HG03521 (cell line): ENCODE measurements around the gene LHPP.

Experiments
- ATAC-seq: cut with Tn5 transposase; IDR thresholded peaks from one replicate; pipeline ENCODE4 v1.9.1; 2021; ENCODE audit warnings: mild to moderate bottlenecking, moderate library complexity; ENCODE audit not compliant: unreplicated experiment

LHPP gene

DNA sequence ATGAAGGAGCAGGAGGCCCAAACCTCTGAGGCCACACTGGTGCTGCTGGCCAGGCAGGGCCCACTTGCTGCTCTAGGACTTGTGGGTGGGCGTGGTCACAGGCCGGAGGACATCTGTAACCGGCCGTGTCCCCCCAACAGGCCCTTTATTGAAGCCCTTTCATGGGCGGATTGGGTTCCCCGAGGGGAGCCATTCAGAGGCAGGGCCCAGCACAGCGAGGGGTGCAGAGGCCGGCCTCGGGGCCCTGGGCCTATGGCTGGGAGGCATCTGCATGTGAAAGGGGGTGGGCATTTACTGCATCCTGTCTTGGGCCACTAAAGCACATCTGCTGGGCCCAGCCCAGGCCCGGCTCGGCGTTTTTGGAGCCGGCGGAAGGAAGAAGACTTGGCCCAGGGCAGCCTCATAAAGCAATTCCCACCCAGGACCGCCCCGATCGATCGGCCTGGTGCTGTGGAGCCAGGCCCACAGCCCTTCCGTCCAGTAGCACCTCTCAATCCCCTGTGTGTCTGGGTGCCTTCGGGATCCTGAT is 8.4 kb downstream of the LHPP start:
- ATAC-seq = no peak

DNA sequence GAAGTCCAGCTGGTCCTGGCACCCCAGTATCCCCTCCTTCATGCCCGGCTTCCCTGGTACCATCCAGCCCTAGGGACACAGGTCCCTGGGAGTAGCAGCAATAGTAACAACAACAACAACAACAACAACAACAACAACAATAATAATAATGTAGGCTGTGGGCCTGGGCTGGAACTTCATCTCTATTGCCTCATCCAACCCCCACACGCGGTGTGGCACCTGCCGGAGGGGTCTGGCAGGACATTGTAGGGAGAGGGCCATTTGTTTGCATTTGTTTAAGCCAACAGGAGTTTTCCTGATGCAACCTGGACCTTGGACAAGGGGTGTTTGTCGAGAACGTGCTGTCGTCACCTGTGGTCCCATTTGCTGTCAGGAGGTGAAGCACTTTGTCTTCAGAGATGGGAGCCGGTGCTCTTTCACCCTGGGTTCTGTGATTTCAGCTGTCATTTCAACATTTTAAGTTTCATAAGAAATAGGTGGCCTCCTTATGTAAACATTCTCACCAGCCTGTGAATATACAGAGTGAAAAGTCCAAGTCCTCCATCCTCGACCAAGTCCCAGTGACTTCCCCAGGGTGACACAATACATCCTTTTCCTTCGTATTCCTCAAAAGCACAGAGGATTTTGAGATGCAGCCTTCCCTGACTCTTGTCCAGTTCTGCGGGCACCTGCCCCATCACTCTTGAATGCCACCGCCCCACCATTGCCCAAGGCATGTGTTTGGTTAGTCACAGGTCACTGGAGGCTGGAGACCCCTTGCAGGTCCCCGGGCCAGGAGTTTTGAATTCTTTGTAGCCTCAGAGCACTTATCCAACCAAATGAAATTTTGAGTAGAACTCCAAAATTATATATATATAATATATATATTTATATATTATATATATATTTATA is 9.2 kb downstream of the LHPP start:
- no peak for ATAC-seq

DNA sequence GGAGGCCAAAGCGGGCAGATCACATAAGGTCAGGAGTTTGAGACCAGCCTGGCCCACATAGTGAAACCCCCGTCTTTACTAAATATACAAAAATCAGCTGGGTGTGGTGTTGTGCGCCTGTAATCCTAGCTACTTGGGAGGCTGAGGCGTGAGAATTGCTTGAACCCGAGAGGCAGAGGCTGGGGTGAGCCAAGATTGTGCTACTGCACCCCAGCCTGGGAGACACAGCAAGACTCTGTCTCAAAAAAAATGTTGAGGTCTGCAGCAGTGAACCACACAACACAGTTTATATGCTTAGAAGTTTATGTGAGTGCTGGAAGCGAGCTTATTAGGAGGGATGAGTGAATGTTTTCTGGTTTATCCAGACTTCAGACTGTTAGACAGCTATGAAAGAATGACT is 10.4 kb downstream of the LHPP start:
- ATAC-seq = no peak

DNA sequence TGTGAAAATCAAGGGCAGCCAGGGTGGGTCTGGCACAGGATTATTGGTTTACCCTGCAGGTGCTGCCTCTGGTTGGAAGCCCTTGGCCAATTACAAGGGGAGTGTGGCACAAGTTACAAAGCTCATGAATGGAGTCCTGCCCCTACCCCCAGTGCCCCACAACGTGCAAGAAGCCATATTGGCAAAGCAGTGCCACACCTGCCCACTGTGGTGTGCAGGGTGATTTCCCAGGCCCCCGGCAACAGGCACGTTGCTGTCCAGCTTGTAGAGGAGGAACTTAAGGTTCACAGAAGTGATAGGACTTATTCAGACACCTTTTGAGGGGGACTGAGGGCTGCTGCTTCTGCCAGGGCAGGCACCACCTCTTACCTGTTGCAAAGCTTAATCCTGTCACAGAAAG is 11.4 kb downstream of the LHPP start:
- ATAC-seq = no peak

DNA sequence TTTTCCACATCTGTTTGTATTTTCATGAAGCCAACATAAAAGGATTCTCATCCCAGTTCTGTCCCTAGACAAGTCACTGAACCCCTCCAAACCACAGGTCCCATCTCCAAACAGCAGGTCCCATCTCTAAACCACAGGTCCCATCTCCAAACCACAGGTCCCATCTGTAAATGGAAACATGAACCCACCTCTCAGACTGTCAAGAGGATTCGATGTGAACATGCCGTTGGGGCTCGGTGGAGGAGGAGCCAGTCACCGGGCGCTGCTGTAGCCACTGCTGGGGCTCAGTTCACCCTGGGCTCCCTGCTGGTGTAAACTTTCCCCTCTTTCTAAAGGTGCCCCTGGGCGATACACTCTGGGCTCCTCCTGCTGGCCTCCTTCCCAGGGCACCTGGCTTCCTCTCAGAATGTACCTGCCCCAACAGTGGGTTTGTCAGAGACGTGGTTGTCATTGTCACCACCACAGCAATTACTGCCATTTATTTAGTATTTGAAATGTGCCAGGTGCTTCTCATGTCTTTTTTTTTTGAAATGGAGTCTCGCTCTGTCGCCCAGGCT is 13.0 kb downstream of the LHPP start:
- no peak for ATAC-seq

DNA sequence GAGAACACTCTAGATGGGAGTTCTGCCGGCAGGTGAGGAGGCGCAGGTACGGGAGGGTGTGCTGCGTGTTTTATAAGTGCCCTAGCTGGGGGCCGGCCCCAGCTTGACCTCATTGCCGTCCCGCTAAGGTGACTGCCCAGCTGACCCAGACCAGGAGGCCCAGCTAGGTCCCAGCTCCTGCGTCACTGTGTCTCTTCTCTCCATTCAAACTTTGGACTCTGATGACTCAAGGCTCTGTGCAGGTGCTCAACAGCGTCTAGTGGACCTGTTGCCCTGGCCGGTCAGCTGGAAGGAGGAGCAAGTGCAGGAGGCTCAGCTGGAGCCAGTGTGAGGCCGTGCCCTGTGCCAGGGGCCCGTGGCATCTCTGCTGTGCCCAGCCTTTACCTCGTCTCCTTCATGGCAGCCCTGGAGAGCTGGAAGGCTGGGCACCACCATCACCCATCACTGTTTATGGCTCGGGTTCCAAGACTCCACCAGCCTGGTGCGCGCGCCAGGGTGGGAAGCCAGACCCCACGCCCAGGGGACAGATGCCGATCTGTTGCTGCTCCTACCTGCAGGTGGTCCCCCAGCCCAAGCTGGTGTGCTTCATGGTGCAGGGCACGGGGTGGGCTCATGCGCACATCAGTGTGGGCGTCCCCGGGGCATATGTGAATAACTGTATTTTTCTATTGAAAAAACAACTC is 14.6 kb downstream of the LHPP start:
- ATAC-seq = no peak

DNA sequence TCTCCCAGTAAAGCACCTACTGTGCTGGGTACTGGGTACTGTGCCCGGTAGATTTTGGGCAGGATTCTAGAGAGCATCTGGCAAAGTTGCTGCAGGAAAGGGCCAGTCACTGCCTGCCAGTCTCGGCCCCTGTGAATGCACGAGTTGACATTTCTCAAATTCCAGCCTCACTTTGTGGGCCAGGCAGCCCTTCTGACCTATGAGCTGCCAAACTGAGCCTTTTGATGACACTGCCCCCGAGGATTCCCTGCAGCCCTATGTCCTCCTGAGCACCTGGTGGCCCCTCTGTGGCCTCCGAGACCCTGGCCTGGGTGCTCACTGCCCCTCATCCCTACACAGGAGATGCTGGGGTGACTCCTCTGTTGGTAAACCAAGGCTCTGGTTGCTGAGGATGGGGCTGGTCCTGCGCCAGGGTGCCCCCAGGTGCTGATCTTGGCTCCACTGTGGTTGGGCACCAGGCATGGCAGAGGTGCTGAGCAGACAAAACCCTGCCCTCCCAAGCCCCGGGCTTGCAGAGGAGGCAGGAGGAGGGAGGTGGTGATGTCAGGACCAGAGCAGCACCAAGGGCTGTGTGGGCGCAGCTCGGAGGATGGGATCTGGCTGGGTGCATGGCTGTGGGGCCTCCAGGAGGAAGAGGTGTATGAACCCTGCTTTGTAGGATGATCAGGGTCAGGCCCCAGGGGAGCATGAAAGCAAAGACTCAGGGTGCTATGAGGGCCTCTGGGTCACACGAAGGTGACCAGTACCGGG is 16.2 kb downstream of the LHPP start:
- no peak for ATAC-seq

DNA sequence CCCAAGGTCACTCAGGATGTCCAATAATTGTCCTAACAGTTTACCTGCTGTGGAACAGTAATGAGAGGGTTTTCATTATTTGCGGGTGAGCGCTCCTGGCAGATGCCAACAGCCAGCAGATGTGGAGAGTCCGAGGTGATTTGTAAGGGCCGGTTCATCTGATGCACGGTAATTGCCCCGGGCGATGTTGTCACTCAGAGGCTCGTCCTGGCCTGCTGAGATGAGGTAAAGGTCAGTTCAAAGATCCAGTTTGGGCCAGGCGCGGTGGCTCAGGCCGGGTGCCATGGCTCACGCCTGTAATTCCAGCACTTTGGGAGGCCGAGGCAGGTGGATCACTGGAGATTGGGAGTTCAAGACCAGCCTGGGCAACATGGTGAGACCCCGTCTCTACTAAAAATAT is 16.9 kb downstream of the LHPP start:
- no peak for ATAC-seq

DNA sequence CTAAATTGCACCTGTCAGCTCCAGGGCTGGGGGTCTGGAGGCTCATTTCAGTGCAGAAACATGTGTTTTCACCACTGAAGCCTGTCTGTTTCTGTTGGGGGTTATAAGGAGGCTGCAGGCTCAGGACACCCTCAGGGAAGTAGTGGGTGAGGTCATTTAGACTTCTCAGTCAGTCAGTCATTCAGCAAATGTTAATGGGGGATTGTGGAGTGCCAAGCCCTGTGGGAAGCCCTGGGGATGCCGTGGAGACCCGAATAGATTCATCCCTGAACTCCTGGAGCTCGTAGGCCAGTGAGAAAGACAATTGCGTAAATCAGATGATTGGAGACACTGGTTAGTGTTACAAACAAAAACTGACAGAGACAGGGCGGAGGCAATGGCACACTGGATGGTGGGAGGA is 19.2 kb downstream of the LHPP start:
- no peak for ATAC-seq

DNA sequence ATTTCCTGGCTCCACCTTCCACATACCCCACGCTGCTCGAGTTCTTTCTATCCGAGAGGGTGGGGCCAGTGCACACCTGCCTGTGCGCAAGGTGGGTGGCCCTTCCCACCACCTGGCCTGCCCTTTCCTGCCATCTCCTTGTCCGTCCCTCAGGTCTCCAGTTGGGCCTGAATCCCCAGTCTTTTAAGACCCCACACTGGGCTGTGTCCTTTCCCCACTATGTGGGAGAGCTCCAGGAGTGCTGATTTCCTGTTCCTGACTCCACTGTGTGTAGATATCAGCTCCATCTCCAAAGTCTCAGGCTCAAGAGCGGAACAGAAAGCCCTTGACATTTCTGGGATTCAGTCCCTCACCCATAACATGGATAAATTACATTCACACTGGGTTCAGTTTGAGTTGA is 20.1 kb downstream of the LHPP start:
- ATAC-seq = no peak

DNA sequence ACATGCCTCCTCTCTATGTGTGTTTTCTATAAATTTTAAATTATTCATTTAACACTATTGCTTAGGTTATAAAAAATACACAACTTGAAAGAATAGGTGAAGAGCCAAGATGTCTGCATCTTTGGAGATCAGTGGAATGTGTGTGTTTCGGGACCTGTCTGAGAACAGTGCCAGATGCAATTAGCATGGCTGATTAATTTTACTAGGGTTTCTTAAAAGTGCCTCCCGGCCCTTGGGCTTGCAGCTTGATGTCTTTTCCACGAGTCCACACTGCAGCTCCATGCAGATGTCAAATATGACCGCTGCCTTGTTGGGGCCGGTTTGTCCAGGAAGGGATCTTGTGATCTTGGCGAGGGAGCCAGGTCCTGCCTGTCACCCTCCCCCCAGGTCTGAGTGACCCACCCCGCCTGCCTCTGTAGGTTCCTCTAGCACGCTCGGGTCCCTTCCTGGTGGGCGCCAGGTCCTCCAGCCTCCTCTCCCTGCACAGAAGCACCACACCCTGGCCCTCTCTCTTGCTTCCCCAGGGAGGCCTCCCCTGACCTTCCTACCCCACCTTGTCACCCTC is 20.7 kb downstream of the LHPP start:
- ATAC-seq = no peak

DNA sequence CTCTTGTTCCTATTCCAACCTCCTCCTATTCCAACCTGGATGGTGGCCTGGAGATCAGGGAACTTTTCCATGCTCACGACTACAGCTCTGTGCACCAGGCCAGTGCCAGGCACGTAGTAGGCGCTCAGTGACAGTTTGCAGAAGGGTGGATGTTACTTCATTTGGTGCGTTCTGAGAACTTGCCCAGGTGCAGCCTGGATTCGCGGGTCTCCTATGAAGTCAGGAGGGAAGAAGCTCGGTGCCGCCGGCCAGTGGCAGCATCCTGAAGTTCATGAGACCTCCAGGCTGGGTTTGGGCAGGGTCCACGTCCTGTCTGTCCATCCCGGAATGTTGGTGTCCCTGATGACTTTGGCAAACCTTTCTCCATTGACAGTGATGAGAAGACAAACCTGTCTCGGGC is 21.3 kb downstream of the LHPP start:
- no peak for ATAC-seq

DNA sequence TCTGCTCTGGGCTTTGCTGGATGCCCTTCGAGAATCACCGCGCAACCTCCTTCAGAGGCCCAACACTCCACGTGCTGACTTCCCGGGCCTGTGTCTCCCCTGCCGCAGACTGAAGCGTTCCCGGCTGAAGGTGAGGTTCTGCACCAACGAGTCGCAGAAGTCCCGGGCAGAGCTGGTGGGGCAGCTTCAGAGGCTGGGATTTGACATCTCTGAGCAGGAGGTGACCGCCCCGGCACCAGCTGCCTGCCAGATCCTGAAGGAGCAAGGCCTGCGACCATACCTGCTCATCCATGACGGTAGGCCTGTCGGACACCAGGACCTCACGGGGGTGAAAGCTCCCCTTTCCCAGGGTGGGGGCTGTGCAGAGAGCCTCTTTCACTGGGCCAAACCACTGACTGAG is 22.4 kb downstream of the LHPP start:
- ATAC-seq = no peak

DNA sequence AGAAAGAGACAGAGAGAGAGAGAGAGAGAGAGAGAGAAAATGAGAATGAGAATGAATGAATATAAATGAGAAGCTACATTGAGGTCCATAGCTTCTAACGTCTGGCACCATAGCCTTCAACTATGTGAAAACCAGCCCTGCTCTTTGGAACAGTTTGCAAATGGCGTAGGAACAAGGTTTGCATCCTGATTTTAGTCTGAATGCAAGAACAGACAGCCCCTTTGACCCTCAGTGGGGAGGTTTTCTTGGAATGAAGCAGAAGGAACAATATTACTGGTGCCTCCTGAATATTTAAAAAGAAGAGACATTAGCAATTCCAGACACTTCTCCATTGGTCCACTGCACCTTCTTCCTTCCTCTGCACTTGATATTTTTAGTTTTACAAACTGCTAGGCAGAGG is 23.0 kb downstream of the LHPP start:
- no peak for ATAC-seq

DNA sequence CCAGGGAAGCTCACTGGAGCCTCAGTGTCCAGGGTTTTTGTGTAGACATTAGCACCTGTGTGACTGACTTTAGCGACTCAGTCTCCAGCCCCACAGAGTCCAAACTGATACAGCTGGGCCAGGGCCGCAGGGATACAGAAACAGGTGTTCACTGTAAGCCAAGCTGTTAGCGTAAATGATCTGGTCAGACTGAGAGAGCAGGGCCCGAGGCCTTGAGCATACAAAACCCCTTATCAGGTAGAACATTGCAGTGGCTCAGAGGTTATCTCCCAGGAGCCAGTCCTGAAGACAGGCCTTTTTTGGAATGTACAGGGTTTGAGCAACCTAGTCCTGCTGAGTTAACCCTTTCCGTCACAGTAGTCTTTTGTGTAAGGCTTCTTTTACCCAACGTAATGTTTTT is 25.0 kb downstream of the LHPP start:
- ATAC-seq = no peak

DNA sequence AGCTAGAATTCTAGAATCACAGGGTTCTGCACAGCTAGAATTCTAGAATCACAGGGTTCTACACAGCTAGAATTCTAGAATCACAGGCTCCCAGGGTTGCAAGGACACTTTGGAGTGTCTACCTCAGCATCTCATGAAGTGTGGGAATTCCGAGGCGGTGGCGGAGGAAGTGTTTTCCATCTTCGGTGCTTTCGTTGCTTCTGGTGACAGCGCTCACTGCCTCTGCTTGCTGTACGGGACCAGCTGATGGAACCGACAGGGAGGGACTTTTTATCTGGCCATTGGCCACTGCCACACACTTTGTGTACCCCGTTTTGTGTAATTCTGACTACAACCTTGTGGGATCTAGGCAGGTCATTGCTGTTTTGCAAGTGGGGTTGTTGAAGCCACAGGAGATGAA is 29.5 kb downstream of the LHPP start:
- no peak for ATAC-seq

DNA sequence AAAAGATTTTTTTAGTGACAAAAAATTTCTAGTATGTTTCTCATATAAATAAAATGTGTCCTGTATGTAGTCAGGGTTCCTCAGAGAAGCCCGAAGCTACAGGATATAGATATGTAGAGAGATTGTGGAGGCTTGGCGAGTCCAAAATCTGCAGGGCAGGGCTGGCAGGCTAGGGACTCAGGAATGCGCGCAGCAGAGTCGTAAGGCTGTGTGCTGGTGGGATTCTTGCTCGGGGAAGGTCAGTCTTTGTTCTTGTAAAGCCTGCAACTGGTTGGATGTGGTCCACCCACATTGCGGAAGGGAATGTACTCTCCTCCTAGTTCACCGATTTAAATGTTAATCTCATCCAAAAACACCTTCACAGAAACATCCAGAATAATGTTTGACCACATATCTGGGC is 30.6 kb downstream of the LHPP start:
- ATAC-seq = no peak

DNA sequence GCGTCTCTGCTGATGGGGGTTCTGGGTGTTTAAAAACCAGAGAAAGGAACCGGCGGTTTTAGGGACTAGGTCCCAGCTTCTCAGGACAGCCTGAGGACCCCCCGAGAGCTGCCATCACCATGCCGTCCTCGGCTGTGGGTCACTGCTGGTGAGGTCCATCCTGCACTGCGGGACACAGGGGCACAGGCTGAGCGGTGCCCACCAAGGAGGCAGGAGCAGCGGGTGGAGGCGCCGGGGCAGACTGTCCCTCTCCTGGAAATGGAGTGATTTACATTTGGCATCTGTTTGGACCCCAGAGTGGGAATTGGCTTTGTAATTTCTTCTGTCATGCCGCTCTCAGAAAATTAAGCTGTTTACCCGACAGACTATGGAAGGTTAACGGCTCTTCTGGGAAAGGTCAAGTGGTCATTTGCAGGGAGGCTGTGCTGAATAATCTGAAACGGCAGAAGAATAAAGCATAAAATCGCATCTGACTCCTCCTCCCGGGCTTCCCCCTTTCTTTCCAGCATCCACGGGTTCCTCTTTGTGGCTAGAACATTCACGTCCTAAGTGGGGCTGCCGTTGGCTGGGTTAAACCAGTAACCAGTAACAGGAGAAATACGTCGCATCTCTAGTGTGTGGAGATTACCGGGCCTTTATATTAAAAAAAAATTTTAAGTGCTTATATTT is 31.7 kb downstream of the LHPP start:
- no peak for ATAC-seq

DNA sequence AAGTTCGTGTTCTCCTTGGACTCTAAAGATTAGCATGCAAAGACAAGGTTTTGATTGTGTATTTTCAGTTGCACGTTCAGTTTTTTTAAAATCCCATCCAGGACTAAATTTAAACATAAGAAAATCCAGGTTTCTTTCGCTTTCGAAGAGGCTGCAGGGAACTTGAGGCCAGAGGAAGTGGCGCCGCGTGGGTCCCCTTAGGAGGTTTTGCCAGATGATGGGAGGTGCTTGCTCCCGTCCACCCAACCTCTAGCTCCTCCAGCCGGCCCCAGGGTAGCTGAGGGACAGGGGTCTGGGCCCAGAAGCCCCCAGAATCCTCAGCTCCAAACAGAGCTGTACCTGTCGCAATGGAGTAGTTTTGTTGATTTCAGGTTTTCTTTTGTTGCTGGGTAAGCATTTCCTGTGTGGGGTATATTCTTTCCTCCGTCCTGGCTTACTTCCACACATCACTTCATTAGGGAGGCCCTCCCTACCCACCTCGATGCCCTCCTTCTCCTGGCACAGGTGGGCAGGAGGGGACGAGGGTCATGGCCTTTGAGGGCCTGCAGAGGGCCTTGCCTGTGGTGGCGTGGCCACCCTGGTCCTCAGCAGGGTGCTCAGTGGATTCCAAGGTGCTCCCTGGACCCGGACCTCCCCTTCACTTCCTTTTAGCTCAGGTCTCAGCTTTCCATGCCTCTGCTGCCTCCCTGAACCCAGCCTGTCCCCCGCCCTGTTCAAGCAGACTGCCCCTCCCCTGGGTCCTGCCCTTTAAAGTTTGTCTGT is 32.6 kb downstream of the LHPP start:
- ATAC-seq = no peak

DNA sequence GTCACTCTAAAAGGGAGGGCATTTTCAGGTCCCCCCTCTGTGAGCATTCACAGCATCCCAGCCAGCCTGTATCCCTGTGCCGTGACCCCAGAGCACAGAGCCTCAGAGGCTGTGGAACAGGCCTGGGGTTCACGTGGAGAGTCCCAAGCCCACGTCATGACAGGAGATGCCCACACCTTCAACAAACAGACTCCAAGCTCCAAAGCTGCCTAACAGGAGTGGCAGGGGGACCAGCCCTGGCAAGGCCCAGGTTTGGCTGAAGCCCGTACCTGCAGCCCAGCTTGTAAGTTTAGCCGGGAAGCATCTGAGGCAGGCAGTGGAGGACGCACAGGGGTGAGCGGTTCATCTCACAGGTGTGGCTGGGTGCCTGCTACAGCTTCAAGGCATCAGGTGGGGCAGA is 33.5 kb downstream of the LHPP start:
- ATAC-seq = no peak
